IMR-90 (cell line): ENCODE data around the gene ANO2. TPM values are rescaled to one million over a fixed set of nuclear protein-coding genes. Genes with fewer than 3 reads are reported as not detected.

Experiments used
- ATAC-seq: fragments of 200-7000 bp; cut with Tn5 transposase; 2 replicates; pipeline ENCODE4 v1.9.1; 2020; ENCODE audit warnings: low read depth, mild to moderate bottlenecking, moderate library complexity
- BruUV-seq: library from RNA; stranded (reverse); fragments of 400-500 nt; replicated peaks from 2 replicates; lab custom pipeline; 2021; lab: Mats Ljungman, UMichigan
- CTCF ChIA-PET: fragments of 300-600 bp; formaldehyde crosslinking; extraction: SDS; loops from one replicate; lab custom pipeline; 2021; ENCODE audit warnings: antibody characterized with exemption; lab: Yijun Ruan, JAX
- POLR2A ChIA-PET: fragments of 300-600 bp; sonication (Branson Sonifier 250); formaldehyde crosslinking; loops from one replicate; lab custom pipeline; 2022; ENCODE audit warnings: antibody characterized with exemption; ENCODE audit not compliant: unreplicated experiment; lab: Charles Lee
- DNase-seq: peaks from one replicate; pipeline ENCODE4 v3.0.0; 2013
- H2AFZ ChIP-seq: replicated peaks from 2 replicates; pipeline ENCODE3; 2013; ENCODE audit warnings: low read length, mild to moderate bottlenecking; ENCODE audit not compliant: poor library complexity
- H2AK5ac ChIP-seq: 2 replicates; pipeline ENCODE4 v1.6.1; 2013; ENCODE audit warnings: low read depth, low read length, inconsistent platforms
- H2AK9ac ChIP-seq: replicated peaks from 2 replicates; pipeline ENCODE3; 2013; ENCODE audit warnings: mild to moderate bottlenecking, low read depth, low read length, moderate library complexity; ENCODE audit not compliant: poor library complexity
- H2BK120ac ChIP-seq: 2 replicates; pipeline ENCODE4 v1.6.1; 2013; ENCODE audit warnings: low read depth, low read length, inconsistent platforms
- H2BK15ac ChIP-seq: 3 replicates; pipeline ENCODE4 v1.6.1; 2013; ENCODE audit warnings: low read depth, low read length, inconsistent platforms
- H2BK20ac ChIP-seq: 2 replicates; pipeline ENCODE4 v1.6.1; 2013; ENCODE audit warnings: low read depth, mild to moderate bottlenecking, inconsistent platforms, low read length, moderate library complexity
- H2BK5ac ChIP-seq: 2 replicates; pipeline ENCODE4 v1.6.1; 2013; ENCODE audit warnings: mild to moderate bottlenecking, low read depth, low read length, inconsistent platforms; ENCODE audit not compliant: poor library complexity, severe bottlenecking
- H3K14ac ChIP-seq: replicated peaks from 2 replicates; pipeline ENCODE4 v1.6.1; 2013; ENCODE audit warnings: low read depth, low read length, inconsistent platforms
- H3K18ac ChIP-seq: 2 replicates; pipeline ENCODE4 v1.6.1; 2013; ENCODE audit warnings: low read depth, low read length, control low read depth
- H3K23ac ChIP-seq: 2 replicates; pipeline ENCODE4 v1.6.1; 2013; ENCODE audit warnings: low read depth, low read length, inconsistent platforms
- H3K27ac ChIP-seq: 2 replicates; pipeline ENCODE4 v1.5.1; 2013; ENCODE audit warnings: mild to moderate bottlenecking, control low read depth, low read length; ENCODE audit not compliant: insufficient read depth
- H3K27me3 ChIP-seq: 2 replicates; pipeline ENCODE4 v1.6.1; 2013; ENCODE audit warnings: low read length; ENCODE audit not compliant: control insufficient read depth, insufficient read depth
- H3K36me3 ChIP-seq: 2 replicates; pipeline ENCODE4 v1.6.1; 2013; ENCODE audit warnings: low read length, mixed read lengths; ENCODE audit not compliant: control insufficient read depth, insufficient read depth
- H3K4ac ChIP-seq: 2 replicates; pipeline ENCODE4 v1.6.1; 2013; ENCODE audit warnings: low read depth, low read length, inconsistent platforms
- H3K4me1 ChIP-seq: 2 replicates; pipeline ENCODE4 v1.6.1; 2013; ENCODE audit warnings: low read length, mixed read lengths; ENCODE audit not compliant: control insufficient read depth, insufficient read depth
- H3K4me2 ChIP-seq: 2 replicates; pipeline ENCODE4 v1.6.1; 2013; ENCODE audit warnings: low read depth, mild to moderate bottlenecking, control low read depth, low read length, moderate library complexity
- H3K4me3 ChIP-seq: 2 replicates; pipeline ENCODE4 v1.5.1; 2013; ENCODE audit warnings: low read depth, mild to moderate bottlenecking, control low read depth, low read length, moderate library complexity; ENCODE audit not compliant: insufficient read depth
- H3K56ac ChIP-seq: 2 replicates; pipeline ENCODE4 v1.6.1; 2013; ENCODE audit warnings: low read length, inconsistent platforms; ENCODE audit not compliant: insufficient read depth; ENCODE audit errors: extremely low read depth
- H3K79me1 ChIP-seq, 2 experiments: 2 replicates each; pipeline ENCODE4 v1.6.1; 2013; ENCODE audit warnings: low read length in 2 of 2, inconsistent platforms in 1 of 2, low read depth in 1 of 2
- H3K9ac ChIP-seq: 2 replicates; pipeline ENCODE4 v1.6.1; 2013; ENCODE audit warnings: low read depth, low read length, control low read depth
- H3K9me1 ChIP-seq: 2 replicates; pipeline ENCODE4 v1.6.1; 2013; ENCODE audit warnings: low read length, inconsistent platforms; ENCODE audit not compliant: insufficient read depth
- H3K9me3 ChIP-seq: 2 replicates; pipeline ENCODE4 v1.6.1; 2013; ENCODE audit warnings: low read length; ENCODE audit not compliant: control insufficient read depth, insufficient read depth
- H4K20me1 ChIP-seq: 2 replicates; pipeline ENCODE4 v1.6.1; 2013; ENCODE audit warnings: low read length, inconsistent platforms; ENCODE audit not compliant: insufficient read depth
- H4K5ac ChIP-seq: 2 replicates; pipeline ENCODE4 v1.6.1; 2013; ENCODE audit warnings: mild to moderate bottlenecking, low read depth, low read length, control low read depth
- H4K8ac ChIP-seq, 2 experiments: 2 replicates each; pipeline ENCODE4 v1.6.1; 2013; ENCODE audit warnings: low read depth in 2 of 2, low read length in 2 of 2, control low read depth in 1 of 2, inconsistent platforms in 1 of 2
- H4K91ac ChIP-seq: 2 replicates; pipeline ENCODE4 v1.6.1; 2013; ENCODE audit warnings: low read depth, low read length, inconsistent platforms; ENCODE audit not compliant: insufficient read depth
- NFE2L2 ChIP-seq: fragments of 150-350 bp; IDR thresholded peaks from 2 replicates; pipeline ENCODE4 v1.6.1; 2016; ENCODE audit warnings: low read depth, mild to moderate bottlenecking, low read length
- RCOR1 ChIP-seq: IDR thresholded peaks from 2 replicates; pipeline ENCODE4 v1.6.1; 2012; ENCODE audit warnings: mild to moderate bottlenecking, low read length, improper control_type of control experiment; ENCODE audit not compliant: insufficient replicate concordance
- WGBS, 2 experiments: methylation state at CpG; one replicate each; pipeline versions ENCODE4 v1.1.5 to v1.1.7; 2013; ENCODE audit warnings: missing lambda C conversion rate in 2 of 2; ENCODE audit not compliant: insufficient read length in 1 of 2; ENCODE audit errors: extremely low coverage in 2 of 2; 5-methylcytosine and 5-hydroxymethylcytosine counted together
- dilution Hi-C: fragments of 300-500 bp; cut with HindIII; formaldehyde crosslinking; loops from one replicate; pipeline ENCODE4 v1.14.3; 2018; ENCODE audit warnings: low sequenced_read_pairs; ENCODE audit not compliant: unreplicated experiment
- in situ Hi-C: fragments of 300-500 bp; cut with MboI; formaldehyde crosslinking; loops from 3 replicates; pipeline ENCODE4 v1.14.3; 2019; ENCODE audit warnings: low sequenced_read_pairs, inconsistent platforms, mixed read lengths
- intact Hi-C: fragments of 100-400 bp; cut with micrococcal nuclease; formaldehyde crosslinking; loops from 2 replicates; pipeline ENCODE4 v1.10.0; 2022
- polyA plus RNA-seq, 3 experiments: library from polyadenylated mRNA; depleted of rRNA; stranded (reverse); fragments of >200 nt; gene quantifications; 2 replicates each; pipeline ENCODE4 v1.2.3, GENCODE V29; 2012; ENCODE audit warnings: low replicate concordance in 1 of 3
- total RNA-seq: library from RNA; depleted of rRNA; stranded (reverse); fragments of >200 nt; gene quantifications from 2 replicates; pipeline ENCODE4 v1.2.3, GENCODE V29; 2012

Gene ANO2
- total and polyA plus RNA-seq, 2 of the 4 experiments (the other 2 are of a cell fraction): 0.22 TPM; not detected in 1

DNA sequence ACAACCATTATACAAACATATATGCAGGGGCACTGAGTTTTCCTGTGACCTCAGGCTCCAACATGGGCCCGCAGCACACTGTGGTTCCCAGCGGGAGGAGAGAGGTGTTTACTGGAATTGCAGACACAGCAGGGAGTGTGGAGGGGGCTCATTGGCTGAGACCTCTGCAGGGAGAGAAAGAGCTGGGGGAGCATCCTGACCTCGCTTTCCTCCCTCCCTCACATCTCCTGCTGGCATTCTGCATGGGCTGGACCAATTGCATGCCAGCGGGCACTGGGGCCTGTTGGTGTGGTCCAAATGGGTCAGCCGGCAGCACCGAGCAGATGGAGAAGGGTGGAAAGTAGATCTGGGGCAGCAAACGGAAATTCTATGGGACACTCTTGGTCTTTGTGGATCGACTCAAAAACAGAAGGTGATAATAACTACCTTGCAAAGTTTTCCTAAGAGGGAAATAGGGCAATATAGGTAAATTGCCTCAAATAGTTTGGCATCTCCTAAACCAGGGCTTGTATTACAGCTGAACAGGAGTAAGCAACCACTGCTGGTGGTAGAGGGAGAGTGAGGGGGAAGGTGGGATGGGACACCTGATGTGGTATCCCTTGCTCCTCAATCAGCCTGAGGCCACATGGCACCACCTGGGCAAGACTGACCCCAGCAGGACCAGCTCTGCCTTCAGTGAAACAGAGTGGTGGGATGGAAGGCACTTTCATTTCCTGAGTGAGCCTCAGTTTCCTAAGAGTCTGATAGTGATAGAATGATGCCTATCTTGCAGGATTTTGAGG lies 426.3 kb downstream of the ANO2 start:
- Histone ChIP-seq H2AFZ (no peak overlapping the region), H3K9me1 (0 out of 2 replicates have a peak, but pooled peaks cover 5% of the 10 kb centered on the region), H2BK20ac (no peak overlapping the region), H3K9me3 (no peaks in the 10 kb centered on the region), H4K20me1 (no peaks in the 10 kb centered on the region), H2BK5ac (no peak overlapping the region), H3K27me3 (no peaks in the 10 kb centered on the region), H3K36me3 (no peaks in the 10 kb centered on the region), H3K9ac (no peak overlapping the region), H2BK120ac (no peak overlapping the region), H4K91ac (no peak overlapping the region), H4K8ac (no peak overlapping the region), H2BK15ac (no peak overlapping the region), H3K14ac (no peak overlapping the region), H3K4me2 (no peak overlapping the region), H4K5ac (no peak overlapping the region), H3K23ac (no peak overlapping the region), H3K4ac (no peak overlapping the region), H3K4me1 (no peaks in the 10 kb centered on the region), H2AK9ac (no peak overlapping the region), H3K27ac (no peak overlapping the region), H3K18ac (no peak overlapping the region), H2AK5ac (no peak overlapping the region), H3K4me3 (no peak overlapping the region), H3K56ac (no peak overlapping the region), H3K79me1 (no peaks in the 10 kb centered on the region)
- no peak for ATAC-seq
- WGBS, 2 experiments: 89% methylated on average over 3 of the region's 8 CpGs; no CpG with 5 or more reads in 1 of the 2 experiments
- CTCF ChIA-PET: interaction anchor here (0.6 to 1.5 kb wide), 2 partner anchors 90 to 207 kb away, joined by 3 to 5 read pairs; no protein-coding TSS in a partner anchor
- TF ChIP-seq NFE2L2: no peak
- TF ChIP-seq RCOR1: no peak
- no TSS peak for BruUV-seq
- in situ Hi-C loops: no loop called here
- intact Hi-C loops: no loop called here
- POLR2A ChIA-PET: no interaction called here
- dilution Hi-C loops: no loop called here
- DNase-seq: no peak
